Measurements from ENCODE around the gene HDAC7. TPM values are rescaled to one million over a fixed set of nuclear protein-coding genes. Genes with fewer than 3 reads are reported as not detected.

The HDAC7 gene
- total RNA-seq, 6 experiments from 2014 or later, result 104 to 120 (median 108) TPM

DNA sequence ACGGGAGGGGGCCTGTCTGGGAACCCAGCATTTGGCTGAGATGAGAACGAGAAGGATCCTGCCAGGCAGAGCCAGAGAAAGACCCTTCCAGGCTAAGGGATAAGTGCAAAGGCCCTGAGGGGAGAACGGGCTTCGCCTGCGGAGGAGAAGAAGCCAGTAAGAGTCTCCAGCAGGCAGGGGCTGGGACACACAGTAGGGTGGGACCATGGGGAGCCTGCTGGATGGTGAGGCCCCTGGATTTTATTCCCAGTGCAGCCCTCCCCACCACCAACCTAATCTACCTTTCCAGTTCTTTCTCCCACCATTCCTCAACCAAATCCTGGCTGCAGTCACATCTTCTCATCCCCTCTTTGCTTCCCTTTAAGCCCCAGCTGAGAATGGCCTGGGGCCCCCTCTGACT lies 73.6 kb downstream of the HDAC7 start:
- Mint-ChIP-seq H3K4me3 (no peak overlapping the region), H3K36me3 (ENCODE audit: low read depth) (no peaks in the 10 kb centered on the region), H3K4me1 (ENCODE audit: low read depth) (peaks cover 6% of the 10 kb centered on the region), H3K27me3 (ENCODE audit: insufficient read depth) (peaks cover 7% of the 10 kb centered on the region; the same call in 1 of the 2 replicates), H3K9me3 (no peaks in the 10 kb centered on the region), H3K27ac (no peak overlapping the region; the same call in 1 of the 2 replicates)
- TF ChIP-seq CTCF (IDR thresholded peaks at IDR 0.05), result no peak
- no peak for DNase-seq

DNA sequence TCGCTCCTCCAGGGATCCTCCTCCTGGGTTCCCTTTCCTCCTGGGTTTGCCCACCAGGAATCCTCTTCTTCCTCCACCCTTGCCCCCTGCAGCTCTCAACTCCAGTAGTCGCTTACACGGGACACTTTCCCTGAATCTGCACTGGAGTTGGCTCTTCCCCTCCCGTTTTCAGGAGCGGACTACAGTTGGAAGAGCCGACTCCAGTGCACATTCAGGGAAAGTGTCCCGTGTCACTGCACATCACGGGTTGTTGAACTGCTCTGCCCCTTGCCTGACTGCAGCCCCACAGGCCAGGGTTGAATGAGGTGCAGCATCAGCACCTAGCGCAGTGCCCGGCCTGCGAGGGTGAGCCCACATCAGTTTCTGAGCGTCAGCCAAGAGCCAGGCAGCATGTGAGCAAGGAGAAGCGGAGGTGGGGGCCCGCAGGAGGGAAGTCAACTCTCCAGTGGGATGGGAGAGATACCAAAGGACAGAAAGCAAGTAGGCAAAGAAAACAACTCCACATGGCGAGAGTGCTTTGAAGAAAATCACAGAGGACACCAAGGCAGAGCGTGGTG lies 74.1 kb downstream of the HDAC7 start:
- TF ChIP-seq CTCF (IDR thresholded peaks at IDR 0.05), result no peak

DNA sequence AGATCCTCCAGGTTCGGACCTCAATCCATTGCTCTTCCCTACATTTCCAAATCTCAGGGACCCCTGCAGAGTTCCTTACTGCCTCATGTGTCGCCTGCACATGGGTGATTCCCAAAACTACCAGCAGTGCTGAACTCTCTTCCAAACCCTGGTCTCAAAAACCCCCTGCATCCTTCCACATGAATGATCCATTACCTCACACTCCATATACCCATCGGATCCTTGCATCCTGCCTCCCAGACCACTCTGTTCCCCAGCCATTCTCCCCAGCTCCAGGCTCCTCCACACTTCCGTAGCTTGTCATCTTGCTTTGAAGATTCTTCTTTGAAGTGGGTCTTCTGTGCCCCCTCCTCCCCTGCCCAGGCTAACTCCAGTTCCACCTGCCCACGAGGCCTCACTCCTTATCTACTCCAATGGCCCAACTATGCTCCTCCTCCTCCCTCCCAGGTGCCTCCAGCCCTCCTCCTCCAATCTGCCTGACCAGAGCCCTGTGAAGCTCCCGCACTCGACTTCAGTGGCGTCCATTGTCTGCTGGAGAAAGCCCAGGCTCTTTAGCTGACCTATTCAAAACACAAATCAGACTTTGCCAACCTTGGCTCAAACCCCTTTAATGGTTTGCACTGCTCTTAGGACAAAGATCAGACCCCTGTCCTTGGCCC lies 74.8 kb downstream of the HDAC7 start:
- H3K9me3 Mint-ChIP-seq, result no peaks in the 10 kb centered on the region
- no peak for TF ChIP-seq CTCF (IDR thresholded peaks at IDR 0.05)
- peaks cover 7% of the 10 kb centered on the region for H3K4me1 Mint-ChIP-seq (ENCODE audit: low read depth)
- H3K27me3 Mint-ChIP-seq (ENCODE audit: insufficient read depth), result peaks cover 7% of the 10 kb centered on the region; the same call in 1 of the 2 replicates
- no peak overlapping the region for H3K27ac Mint-ChIP-seq
- no peaks in the 10 kb centered on the region for H3K36me3 Mint-ChIP-seq (ENCODE audit: low read depth)
- no peak overlapping the region for H3K4me3 Mint-ChIP-seq
- no peak for DNase-seq

More for the DNA sequence above, 74.1 kb downstream of the HDAC7 start:
- Mint-ChIP-seq H3K36me3 (ENCODE audit: low read depth) (no peaks in the 10 kb centered on the region), H3K27me3 (ENCODE audit: insufficient read depth) (peaks cover 7% of the 10 kb centered on the region; the same call in 1 of the 2 replicates), H3K27ac (no peak overlapping the region; the same call in 1 of the 2 replicates), H3K9me3 (no peaks in the 10 kb centered on the region), H3K4me1 (ENCODE audit: low read depth) (peaks cover 7% of the 10 kb centered on the region), H3K4me3 (no peak overlapping the region)
- DNase-seq, result no peak

DNA sequence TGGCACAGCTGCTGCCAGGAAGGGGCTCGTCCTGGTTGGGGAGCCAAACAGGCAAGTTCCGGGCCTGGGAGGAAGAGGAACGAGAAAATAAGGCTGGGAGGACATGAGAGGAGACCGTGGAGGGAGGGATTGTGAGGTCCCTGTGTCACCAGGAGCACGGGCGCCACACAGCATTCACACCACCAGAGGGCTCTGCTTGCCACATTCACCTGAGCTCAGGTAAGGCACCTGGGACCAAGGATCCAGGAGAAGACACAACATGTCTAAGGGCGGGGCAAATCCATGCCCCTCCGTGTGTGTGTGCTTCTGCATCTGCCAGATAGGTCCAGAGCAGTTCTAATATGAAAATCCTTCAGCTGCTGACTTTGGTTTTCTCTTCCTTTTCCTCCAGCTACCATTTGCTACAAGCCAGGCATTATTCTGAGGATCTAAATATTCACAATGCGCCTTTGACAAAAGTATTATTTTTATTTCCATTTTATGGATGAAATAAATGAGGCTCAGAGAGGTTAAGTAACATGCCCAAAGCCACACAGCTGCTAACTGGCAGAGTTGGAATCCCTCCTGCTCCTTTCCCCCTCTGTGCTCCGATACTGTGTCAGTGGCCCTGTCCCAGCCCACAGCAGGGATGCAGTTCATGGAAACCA lies 75.6 kb downstream of the HDAC7 start:
- H3K4me1 Mint-ChIP-seq (ENCODE audit: low read depth), result peaks cover 7% of the 10 kb centered on the region
- H3K27ac Mint-ChIP-seq, result no peak overlapping the region
- no peaks in the 10 kb centered on the region for H3K36me3 Mint-ChIP-seq (ENCODE audit: low read depth)
- TF ChIP-seq CTCF (IDR thresholded peaks at IDR 0.05), result peak; percentile 68
- no peak overlapping the region for H3K4me3 Mint-ChIP-seq
- H3K9me3 Mint-ChIP-seq, result no peaks in the 10 kb centered on the region
- no peak for DNase-seq
- peaks cover 8% of the 10 kb centered on the region; the same call in 1 of the 2 replicates for H3K27me3 Mint-ChIP-seq (ENCODE audit: insufficient read depth)

DNA sequence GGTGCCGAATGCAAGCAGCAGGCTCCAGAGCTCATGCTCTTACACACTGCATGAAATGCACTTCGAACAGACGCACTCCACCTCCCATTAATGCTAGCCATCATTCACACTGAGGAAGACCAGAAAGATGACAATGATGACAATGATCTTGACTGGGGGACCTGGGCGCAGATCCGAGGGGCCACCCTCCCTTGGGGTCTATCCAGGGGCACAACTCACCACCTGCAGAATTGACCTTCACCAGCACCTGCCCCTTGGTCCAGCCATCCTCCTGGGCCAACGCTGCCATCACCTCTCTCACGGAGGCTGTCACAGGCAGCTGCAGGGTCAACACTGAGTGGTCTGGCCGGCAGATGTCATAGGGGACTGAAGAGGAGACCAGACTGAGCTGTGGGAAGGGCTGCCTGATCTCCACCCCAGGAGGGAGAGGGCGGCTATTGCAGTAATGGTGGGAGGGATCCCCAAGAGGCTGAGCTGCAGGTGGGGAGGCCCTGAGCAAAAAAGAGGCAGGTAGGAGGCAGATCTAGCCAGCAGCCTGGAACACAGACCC lies 76.3 kb downstream of the HDAC7 start:
- no peak for TF ChIP-seq CTCF (IDR thresholded peaks at IDR 0.05)
- H3K4me1 Mint-ChIP-seq (ENCODE audit: low read depth), result peaks cover 7% of the 10 kb centered on the region
- H3K27me3 Mint-ChIP-seq (ENCODE audit: insufficient read depth), result peaks cover 6% of the 10 kb centered on the region; the same call in 1 of the 2 replicates
- no peak overlapping the region for H3K27ac Mint-ChIP-seq
- no peaks in the 10 kb centered on the region for H3K36me3 Mint-ChIP-seq (ENCODE audit: low read depth)
- H3K4me3 Mint-ChIP-seq, result no peak overlapping the region
- no peak for DNase-seq
- H3K9me3 Mint-ChIP-seq, result no peaks in the 10 kb centered on the region

All from HFFc6 (cell line).